T47D (cell line): Measurements from ENCODE around the gene CEBPG.

ENCODE experiments used
- DNase-seq, 2 experiments: peaks; one replicate each; pipeline versions ENCODE4 v3.0.0 to v3.0.0-alpha.2; 2011 to 2012; ENCODE audit warnings: low read depth in 1 of 2, low spot score in 1 of 2
- JUND ChIP-seq: IDR thresholded peaks from 2 replicates; pipeline ENCODE4 v1.6.1; 2012; ENCODE audit warnings: low read depth
- in situ Hi-C: cut with HindIII; loops from 2 replicates; pipeline ENCODE4 v1.10.0; 2016; ENCODE audit warnings: low sequenced_read_pairs, low pct_unique_long_range_greater_than_20kb

The CEBPG gene

DNA sequence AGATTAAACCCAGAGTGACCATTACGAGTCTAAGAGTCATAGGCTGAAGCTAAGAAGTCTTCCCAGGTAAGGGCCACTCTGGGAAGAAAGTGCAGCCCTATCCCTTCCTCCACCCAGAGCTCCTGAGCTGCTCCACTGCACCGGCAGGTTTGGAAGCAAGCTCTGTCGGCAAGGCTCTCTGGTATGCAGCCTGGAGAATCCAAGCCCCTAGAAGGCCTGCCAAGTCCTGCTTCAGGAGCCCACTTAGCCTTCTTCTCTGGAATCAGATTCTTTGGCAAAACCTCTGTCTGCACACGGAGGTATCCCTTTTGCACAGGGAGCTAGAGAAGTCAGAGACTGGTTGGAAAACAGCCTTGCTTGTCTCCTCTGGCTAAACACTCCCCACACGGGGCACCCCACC lies 58.5 kb downstream of the CEBPG start:
- in situ Hi-C loops: no loop called here
- TF ChIP-seq JUND: no peak
- peak; percentile 20 to 21 for DNase-seq
